Stomach (tissue), 9 donors: ENCODE results near the gene ZXDC. TPM values are rescaled to one million over a fixed set of nuclear protein-coding genes. Genes with fewer than 3 reads are reported as not detected.

Experiments
- DNase-seq, 2 donors: peaks; one replicate each; pipeline versions ENCODE4 v3.0.0 to v3.0.0-alpha.2; 2013 to 2019
- H3K27ac ChIP-seq, 5 donors: fragments of 200-600 bp in 4 of 5; sonication (generic) in 4 of 5; one replicate each; pipeline ENCODE4 v1.5.1; 2013 to 2019; ENCODE audit warnings: mild to moderate bottlenecking in 1 of 5, moderate library complexity in 1 of 5
- H3K27me3 ChIP-seq, 3 donors: fragments of 200-600 bp; sonication (generic); one replicate each; pipeline ENCODE4 v1.5.1; 2017 to 2019; ENCODE audit warnings: mixed run types in 1 of 3
- H3K36me3 ChIP-seq, 4 donors: fragments of 200-600 bp; sonication (generic); 1 replicate in 3 of 4; 2 replicates in 1 of 4; pipeline ENCODE4 v1.5.1; 2016 to 2019
- H3K4me1 ChIP-seq, 4 donors: fragments of 200-600 bp; sonication (generic); one replicate each; pipeline ENCODE4 v1.5.1; 2016 to 2019
- H3K4me3 ChIP-seq, 4 donors: fragments of 200-600 bp; sonication (generic) in 3 of 4; one replicate each; pipeline ENCODE4 v1.5.1; 2016 to 2019; ENCODE audit warnings: mild to moderate bottlenecking in 1 of 4
- H3K9me3 ChIP-seq, 4 donors: fragments of 200-600 bp; sonication (generic); one replicate each; pipeline ENCODE4 v1.5.1; 2016 to 2019
- CTCF ChIP-seq, 7 experiments: fragments of 450-650 bp in 4 of 7; fragments of 200-600 bp in 3 of 7; sonication (generic) in 3 of 7; IDR thresholded peaks; one replicate each; pipeline ENCODE4 v1.5.1; 2016 to 2019; ENCODE audit warnings: antibody characterized with exemption in 7 of 7, control low read depth in 2 of 7, mild to moderate bottlenecking in 1 of 7
- EP300 ChIP-seq: sonication (generic); formaldehyde crosslinking; IDR thresholded peaks from one replicate; pipeline ENCODE4 v1.6.1; 2017; ENCODE audit warnings: antibody characterized with exemption
- POLR2A ChIP-seq, 4 donors: fragments of 450-650 bp; IDR thresholded peaks; one replicate each; pipeline ENCODE4 v1.6.1; 2016; ENCODE audit warnings: antibody characterized with exemption in 4 of 4, control low read depth in 2 of 4, mild to moderate bottlenecking in 1 of 4, moderate library complexity in 1 of 4
- POLR2AphosphoS5 ChIP-seq, 3 donors: sonication (generic); formaldehyde crosslinking; IDR thresholded peaks; one replicate each; pipeline ENCODE4 v1.6.1; 2016; ENCODE audit warnings: antibody characterized with exemption in 3 of 3
- WGBS, 5 donors: extraction: QIAGEN DNeasy Blood & Tissue Kit in 3 of 5; methylation state at CpG; one replicate each; pipeline versions ENCODE4 v1.1.5 to v1.1.7; 2013 to 2018; 5-methylcytosine and 5-hydroxymethylcytosine counted together
- intact Hi-C: fragments of 100-400 bp; cut with DNase I; formaldehyde crosslinking; loops from one replicate; pipeline ENCODE4 v1.15.1; 2023; ENCODE audit warnings: low total_unique reads
- polyA plus RNA-seq, 3 donors: library from polyadenylated mRNA; stranded (reverse); fragments of 200-250 nt; gene quantifications; one replicate each; pipeline ENCODE4 v1.2.3, GENCODE V29; 2013
- total RNA-seq, 5 donors: library from RNA; depleted of rRNA; stranded (reverse); fragments of >200 nt; gene quantifications; one replicate each; pipeline versions ENCODE4 v1.1.0 to v1.2.3, GENCODE V29; 2014 to 2016
- donor health status: healthy with polysubstance abuse.
- donor health status: Bipolar disorder and iron deficiency.
- donor health status: healthy.

ZXDC gene
- total and polyA plus RNA-seq, 8 donors: 6.1 to 73.2 (median 22.4) TPM

DNA sequence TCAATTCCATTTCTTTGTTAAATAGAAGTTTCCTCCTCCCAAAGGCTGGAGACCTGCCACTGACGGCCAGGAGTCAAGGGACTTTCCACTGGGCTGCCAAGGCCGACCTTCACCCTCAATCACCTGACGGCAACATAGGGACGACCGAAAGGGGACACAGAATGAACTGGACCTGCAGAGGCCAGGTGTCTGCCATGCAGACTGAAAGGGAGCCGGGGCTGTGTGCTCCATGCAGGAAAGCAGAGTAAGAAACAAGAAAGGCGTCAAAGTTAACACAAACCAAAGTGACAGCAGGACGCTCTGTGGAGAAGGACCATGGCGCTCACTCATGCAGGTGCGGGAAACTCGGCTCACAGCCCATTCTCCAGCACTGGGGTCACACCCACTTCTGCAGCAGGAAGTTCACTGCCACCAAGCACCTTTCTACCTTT lies 26.1 kb downstream of the ZXDC start:
- Histone ChIP-seq H3K9me3 (no peaks in the 10 kb centered on the region), H3K36me3 (peaks cover 27 to 80% (median 75%) of the 10 kb centered on the region in 4 donors), H3K4me1 (peaks cover 0 to 14% (median 2%) of the 10 kb centered on the region in 4 donors), H3K27ac (no peak overlapping the region), H3K4me3 (no peak overlapping the region), H3K27me3 (no peaks in the 10 kb centered on the region)
- intact Hi-C loops: no loop called here
- WGBS, 5 donors: 77 to 88% (median 80%) methylated on average over 9 to 11 of the region's 11 CpGs
- DNase-seq: peak in 1 of 2 donors; percentile 25
- TF ChIP-seq POLR2AphosphoS5 (IDR thresholded peaks at IDR 0.05) (no peak), POLR2A (IDR thresholded peaks at IDR 0.05) (no peak), CTCF (IDR thresholded peaks at IDR 0.05) (no peak), EP300 (no peak)

GRCh38 chr3:126448893-126449180 lies 26.9 kb downstream of the ZXDC start:
- no peak for DNase-seq
- 86 to 95% (median 91%) methylated on average over 8 of the region's 8 CpGs for WGBS, 5 donors
- Histone ChIP-seq H3K36me3 (peaks cover 27 to 73% (median 69%) of the 10 kb centered on the region in 4 donors), H3K4me1 (peaks cover 0 to 14% (median 2%) of the 10 kb centered on the region in 4 donors), H3K27me3 (no peaks in the 10 kb centered on the region), H3K27ac (no peak overlapping the region), H3K4me3 (no peak overlapping the region), H3K9me3 (no peaks in the 10 kb centered on the region)
- TF ChIP-seq POLR2A (IDR thresholded peaks at IDR 0.05) (no peak), CTCF (IDR thresholded peaks at IDR 0.05) (no peak), POLR2AphosphoS5 (IDR thresholded peaks at IDR 0.05) (no peak), EP300 (no peak)
- intact Hi-C loops: no loop called here

DNA sequence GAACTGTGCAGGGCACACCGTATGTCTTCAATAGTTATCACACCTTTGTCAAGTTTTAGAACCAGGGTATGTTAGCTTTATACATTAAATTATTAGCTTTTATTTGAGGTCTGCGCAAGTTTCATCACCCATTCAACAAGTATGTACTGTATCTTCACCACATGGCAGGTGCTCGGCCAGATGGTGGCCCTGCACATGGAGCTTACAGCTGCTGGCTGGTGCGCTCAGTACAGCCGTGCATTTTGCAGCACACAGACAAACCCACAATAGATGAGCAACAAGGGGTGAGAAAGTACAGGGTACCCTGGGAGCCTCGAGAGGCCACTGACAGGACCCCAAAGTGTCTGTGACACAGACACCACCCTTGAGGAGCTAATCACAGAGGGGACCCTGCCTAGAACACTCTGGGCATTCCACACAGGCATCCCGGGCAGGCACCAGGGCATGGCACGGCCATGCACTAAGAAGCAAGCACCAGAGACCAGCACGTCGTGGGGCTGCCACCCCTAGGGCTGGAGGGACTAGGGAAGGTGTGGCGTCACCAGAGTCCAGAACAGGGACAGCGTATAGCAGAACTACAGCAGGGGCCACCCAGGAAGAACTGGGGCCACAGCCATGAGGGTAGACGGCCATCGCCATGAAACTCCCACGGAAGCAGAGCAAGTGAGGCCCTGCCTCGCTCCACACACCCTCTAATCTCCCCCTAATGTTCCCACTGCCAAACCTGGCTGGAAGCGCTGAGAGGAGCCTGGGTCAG lies 27.4 kb downstream of the ZXDC start:
- DNase-seq: no peak
- Histone ChIP-seq H3K4me3 (no peak overlapping the region), H3K27me3 (no peaks in the 10 kb centered on the region), H3K36me3 (peaks cover 27 to 69% (median 65%) of the 10 kb centered on the region in 4 donors), H3K9me3 (no peaks in the 10 kb centered on the region), H3K4me1 (peaks cover 0 to 14% (median 2%) of the 10 kb centered on the region in 4 donors), H3K27ac (no peak overlapping the region)
- 91 to 95% (median 94%) methylated on average over 17 of the region's 17 CpGs for WGBS, 5 donors
- intact Hi-C loops: no loop called here
- no peak for TF ChIP-seq POLR2AphosphoS5 (IDR thresholded peaks at IDR 0.05)
- TF ChIP-seq CTCF (IDR thresholded peaks at IDR 0.05): no peak
- TF ChIP-seq POLR2A (IDR thresholded peaks at IDR 0.05): no peak
- TF ChIP-seq EP300: no peak

- intact Hi-C loops: no loop called here
- DNase-seq: peak in 1 of 2 donors; percentile 19
- Histone ChIP-seq H3K27ac (no peak overlapping the region), H3K9me3 (no peaks in the 10 kb centered on the region), H3K4me1 (peaks cover 0 to 14% (median 2%) of the 10 kb centered on the region in 4 donors), H3K36me3 (peaks cover 27 to 67% (median 59%) of the 10 kb centered on the region in 4 donors), H3K4me3 (no peak overlapping the region), H3K27me3 (no peaks in the 10 kb centered on the region)
- TF ChIP-seq CTCF (IDR thresholded peaks at IDR 0.05) (no peak), POLR2A (IDR thresholded peaks at IDR 0.05) (no peak), EP300 (no peak), POLR2AphosphoS5 (IDR thresholded peaks at IDR 0.05) (no peak)
- 76 to 86% (median 83%) methylated on average over 3 to 12 of the region's 12 CpGs for WGBS, 5 donors
These were observed 28.1 kb downstream of the ZXDC start for GRCh38 chr3:126447456-126448106.
